Transverse colon (tissue), 4 donors: Measurements from ENCODE around the gene FHOD1. TPM values are rescaled to one million over a fixed set of nuclear protein-coding genes. Genes with fewer than 3 reads are reported as not detected.
A peak's percentile ranks its signal among the peaks of the same experiment; 100 is the strongest.

Experiments
- DNase-seq: peaks from one replicate; pipeline ENCODE4 v3.0.0-alpha.2; 2019
- H3K27ac ChIP-seq, 4 donors: fragments of 200-600 bp; sonication (generic); 2 replicates each; pipeline ENCODE4 v1.5.1; 2016 to 2018; ENCODE audit warnings: inconsistent platforms in 4 of 4
- H3K27me3 ChIP-seq: fragments of 200-600 bp; sonication (generic); 2 replicates; pipeline ENCODE4 v1.5.1; 2017; ENCODE audit warnings: inconsistent platforms
- H3K36me3 ChIP-seq, 4 donors: fragments of 200-600 bp; sonication (generic); 2 replicates each; pipeline ENCODE4 v1.5.1; 2017 to 2019; ENCODE audit warnings: inconsistent platforms in 4 of 4
- H3K4me1 ChIP-seq, 4 donors: fragments of 200-600 bp; sonication (generic); 2 replicates each; pipeline ENCODE4 v1.5.1; 2017 to 2020; ENCODE audit warnings: inconsistent platforms in 4 of 4
- H3K4me3 ChIP-seq, 4 donors: fragments of 200-600 bp; sonication (generic); 1 replicate in 1 of 4; 2 replicates in 3 of 4; pipeline versions ENCODE4 v1.5.1 to v1.6.1; 2017 to 2019; ENCODE audit warnings: inconsistent platforms in 4 of 4
- H3K9me3 ChIP-seq, 2 donors: fragments of 200-600 bp; sonication (generic); 2 replicates each; pipeline ENCODE4 v1.5.1; 2017 to 2019; ENCODE audit warnings: inconsistent platforms in 2 of 2
- CTCF ChIP-seq, 5 experiments: fragments of 200-600 bp in 3 of 5; fragments of 450-650 bp in 2 of 5; sonication (generic) in 3 of 5; IDR thresholded peaks; 1 replicate in 2 of 5; 2 replicates in 3 of 5; pipeline ENCODE4 v1.5.1; 2016 to 2017; ENCODE audit warnings: antibody characterized with exemption in 5 of 5, inconsistent platforms in 3 of 5, mild to moderate bottlenecking in 2 of 5, moderate library complexity in 1 of 5
- EP300 ChIP-seq: sonication (generic); formaldehyde crosslinking; IDR thresholded peaks from one replicate; pipeline ENCODE4 v1.6.1; 2017; ENCODE audit warnings: antibody characterized with exemption, low read depth
- POLR2A ChIP-seq: fragments of 450-650 bp; IDR thresholded peaks from one replicate; pipeline ENCODE4 v1.6.1; 2016; ENCODE audit warnings: antibody characterized with exemption, mild to moderate bottlenecking, moderate library complexity
- POLR2AphosphoS5 ChIP-seq, 3 donors: sonication (generic); formaldehyde crosslinking; IDR thresholded peaks; one replicate each; pipeline ENCODE4 v1.6.1; 2016; ENCODE audit warnings: antibody characterized with exemption in 3 of 3
- WGBS, 2 donors: methylation state at CpG; one replicate each; pipeline ENCODE4 v1.1.5; 2018; ENCODE audit warnings: low coverage in 1 of 2; 5-methylcytosine and 5-hydroxymethylcytosine counted together
- in situ Hi-C, 4 donors: fragments of 200-750 bp; cut with MboI; loops; one replicate each; pipeline versions ENCODE4 v1.15.0 to v1.15.1; 2017; ENCODE audit warnings: low sequenced_read_pairs in 3 of 4, low pct_ligation_motif_present in 1 of 4, low pct_unique_long_range_greater_than_20kb in 1 of 4
- intact Hi-C: fragments of 100-400 bp; cut with DNase I; formaldehyde crosslinking; loops from one replicate; pipeline ENCODE4 v1.15.1; 2023; ENCODE audit warnings: low total_unique reads
- total RNA-seq, 4 donors: library from RNA; depleted of rRNA; stranded (reverse); fragments of >200 nt; gene quantifications; one replicate each; pipeline ENCODE4 v1.1.0, GENCODE V29; 2016

FHOD1 gene
- total RNA-seq, 4 donors from 2014 or later = 25.1 to 177 (median 33.6) TPM

- 91% methylated on average over 13 of the region's 23 CpGs; no CpG with 5 or more reads in 1 of the 2 donors for WGBS, 2 donors
- TF ChIP-seq POLR2A (no peak), CTCF (IDR thresholded peaks at IDR 0.05) (no peak), EP300 (no peak), POLR2AphosphoS5 (IDR thresholded peaks at IDR 0.05) (no peak)
- Histone ChIP-seq H3K27me3 (no peaks in the 10 kb centered on the region), H3K27ac (no peak overlapping the region), H3K36me3 (peaks cover 0 to 19% (median 0%) of the 10 kb centered on the region in 4 donors), H3K9me3 (no peaks in the 10 kb centered on the region), H3K4me3 (no peak overlapping the region), H3K4me1 (peaks cover 0 to 16% (median 12%) of the 10 kb centered on the region in 4 donors)
- intact Hi-C loops = no loop called here
- in situ Hi-C loops = no loop called here
- DNase-seq = no peak
Observed at GRCh38 chr16:67202956-67203493, 44.3 kb downstream of the FHOD1 start.

- Histone ChIP-seq H3K27me3 (no peaks in the 10 kb centered on the region), H3K4me1 (peaks cover 0 to 19% (median 17%) of the 10 kb centered on the region in 4 donors), H3K36me3 (peaks cover 0 to 22% (median 0%) of the 10 kb centered on the region in 4 donors), H3K9me3 (no peaks in the 10 kb centered on the region), H3K27ac (no peak overlapping the region), H3K4me3 (no peak overlapping the region)
- intact Hi-C loops (no loop called here), in situ Hi-C loops (no loop called here)
- 89% methylated on average over 7 of the region's 12 CpGs; no CpG with 5 or more reads in 1 of the 2 donors for WGBS, 2 donors
- DNase-seq = no peak
- TF ChIP-seq EP300 = no peak
Observed at GRCh38 chr16:67202426-67202825, 44.9 kb downstream of the FHOD1 start.

GRCh38 chr16:67201411-67202345, 45.6 kb downstream of the FHOD1 start:
- intact Hi-C loops (no loop called here), in situ Hi-C loops (no loop called here)
- H3K4me1 ChIP-seq = peaks cover 0 to 19% (median 18%) of the 10 kb centered on the region in 4 donors
- TF ChIP-seq EP300 (no peak), CTCF (IDR thresholded peaks at IDR 0.05) (no peak), POLR2AphosphoS5 (IDR thresholded peaks at IDR 0.05) (no peak), POLR2A (no peak)
- no peak overlapping the region for H3K27ac ChIP-seq
- H3K36me3 ChIP-seq = peaks cover 0 to 30% (median under 1%) of the 10 kb centered on the region in 4 donors
- H3K27me3 ChIP-seq = no peaks in the 10 kb centered on the region
- H3K9me3 ChIP-seq = no peaks in the 10 kb centered on the region
- no peak overlapping the region for H3K4me3 ChIP-seq
- WGBS, 2 donors = 92% methylated on average over 33 of the region's 40 CpGs; no CpG with 5 or more reads in 1 of the 2 donors
- DNase-seq = no peak

- Histone ChIP-seq H3K4me3 (peak overlapping the region in 1 of 4 donors; percentile 54), H3K36me3 (peaks cover 0 to 41% (median 6%) of the 10 kb centered on the region in 4 donors), H3K9me3 (no peaks in the 10 kb centered on the region), H3K4me1 (peaks cover 0 to 19% (median 18%) of the 10 kb centered on the region in 4 donors), H3K27me3 (no peaks in the 10 kb centered on the region), H3K27ac (peak overlapping the region in 1 of 4 donors; percentile 93)
- intact Hi-C loops = no loop called here
- 90% methylated on average over 6 of the region's 8 CpGs; no CpG with 5 or more reads in 1 of the 2 donors for WGBS, 2 donors
- in situ Hi-C loops = no loop called here
- TF ChIP-seq POLR2A (no peak), EP300 (no peak), CTCF (IDR thresholded peaks at IDR 0.05) (no peak), POLR2AphosphoS5 (IDR thresholded peaks at IDR 0.05) (no peak)
- no peak for DNase-seq
Observed at GRCh38 chr16:67200491-67200890, 46.8 kb downstream of the FHOD1 start.
